Neuron (in vitro differentiated cells): ENCODE measurements around the gene ERLEC1.
"Not testable (repeated sequence)": the region's sequence is repeated elsewhere in the genome, so short reads cannot be mapped to it uniquely, and the experiment has no call there.

Source experiments
- H2AFZ ChIP-seq: one replicate; pipeline ENCODE4 v1.6.1; 2013; ENCODE audit warnings: low read depth, mild to moderate bottlenecking, inconsistent platforms, low read length, moderate library complexity
- H3K27me3 ChIP-seq: one replicate; pipeline ENCODE4 v1.6.1; 2013; ENCODE audit warnings: low read length; ENCODE audit not compliant: insufficient read depth
- H3K36me3 ChIP-seq: one replicate; pipeline ENCODE4 v1.6.1; 2013; ENCODE audit warnings: low read length; ENCODE audit not compliant: insufficient read depth
- H3K4me1 ChIP-seq: one replicate; pipeline ENCODE4 v1.6.1; 2013; ENCODE audit warnings: low read length; ENCODE audit not compliant: insufficient read depth
- H3K4me3 ChIP-seq: 2 replicates; pipeline ENCODE4 v1.5.1; 2013; ENCODE audit warnings: mild to moderate bottlenecking, low read length, moderate library complexity
- H3K9me3 ChIP-seq: one replicate; pipeline ENCODE4 v1.6.1; 2013; ENCODE audit warnings: low read length

The ERLEC1 gene

GRCh38 chr2:53793261-53793660 is 6.4 kb downstream of the ERLEC1 start:
- Histone ChIP-seq H3K27me3 (no peaks in the 10 kb centered on the region), H3K4me3 (no peak overlapping the region), H3K36me3 (peaks cover 24% of the 10 kb centered on the region), H3K4me1 (peaks cover 1% of the 10 kb centered on the region), H3K9me3 (no peaks in the 10 kb centered on the region), H2AFZ (no peak overlapping the region)

- Histone ChIP-seq H3K36me3 (peaks cover 29% of the 10 kb centered on the region), H3K4me1 (no peaks in the 10 kb centered on the region), H2AFZ (no peak overlapping the region), H3K4me3 (no peak overlapping the region), H3K27me3 (no peaks in the 10 kb centered on the region), H3K9me3 (no peaks in the 10 kb centered on the region)
These were observed 7.0 kb downstream of the ERLEC1 start for GRCh38 chr2:53793821-53794220.

GRCh38 chr2:53801547-53801946 is 14.7 kb downstream of the ERLEC1 start:
- Histone ChIP-seq H3K4me3 (no peak overlapping the region), H3K4me1 (no peaks in the 10 kb centered on the region), H3K27me3 (no peaks in the 10 kb centered on the region), H2AFZ (no peak overlapping the region), H3K9me3 (no peaks in the 10 kb centered on the region), H3K36me3 (peaks cover 48% of the 10 kb centered on the region)

GRCh38 chr2:53802617-53803151 is 15.8 kb downstream of the ERLEC1 start:
- peaks cover 48% of the 10 kb centered on the region for H3K36me3 ChIP-seq
- H3K4me1 ChIP-seq, result no peaks in the 10 kb centered on the region
- no peak overlapping the region for H3K4me3 ChIP-seq
- no peak overlapping the region for H2AFZ ChIP-seq
- no peaks in the 10 kb centered on the region for H3K27me3 ChIP-seq
- no peaks in the 10 kb centered on the region for H3K9me3 ChIP-seq

GRCh38 chr2:53811601-53812000 is 24.8 kb downstream of the ERLEC1 start:
- no peak overlapping the region for H2AFZ ChIP-seq
- no peaks in the 10 kb centered on the region for H3K9me3 ChIP-seq
- no peak overlapping the region for H3K4me3 ChIP-seq
- peaks cover 63% of the 10 kb centered on the region for H3K36me3 ChIP-seq
- no peaks in the 10 kb centered on the region for H3K27me3 ChIP-seq
- H3K4me1 ChIP-seq, result no peaks in the 10 kb centered on the region

- peaks cover 65% of the 10 kb centered on the region for H3K36me3 ChIP-seq
- H3K27me3 ChIP-seq, result no peaks in the 10 kb centered on the region
- H2AFZ ChIP-seq, result no peak overlapping the region
- no peaks in the 10 kb centered on the region for H3K4me1 ChIP-seq
- H3K4me3 ChIP-seq, result no peak overlapping the region
- H3K9me3 ChIP-seq, result no peaks in the 10 kb centered on the region
These were observed 26.3 kb downstream of the ERLEC1 start for GRCh38 chr2:53813151-53813550.

- Histone ChIP-seq H3K9me3 (no peaks in the 10 kb centered on the region), H3K4me1 (no peaks in the 10 kb centered on the region), H2AFZ (no peak overlapping the region), H3K4me3 (no peak overlapping the region), H3K36me3 (peaks cover 35% of the 10 kb centered on the region), H3K27me3 (no peaks in the 10 kb centered on the region)
These were observed 32.1 kb downstream of the ERLEC1 start for GRCh38 chr2:53818854-53819435.

- no peak overlapping the region for H3K4me3 ChIP-seq
- peaks cover 31% of the 10 kb centered on the region for H3K36me3 ChIP-seq
- no peaks in the 10 kb centered on the region for H3K27me3 ChIP-seq
- no peak overlapping the region for H2AFZ ChIP-seq
- no peaks in the 10 kb centered on the region for H3K9me3 ChIP-seq
- no peaks in the 10 kb centered on the region for H3K4me1 ChIP-seq
These were observed 32.8 kb downstream of the ERLEC1 start for GRCh38 chr2:53819634-53820033.

- no peak overlapping the region for H3K4me3 ChIP-seq
- no peaks in the 10 kb centered on the region for H3K4me1 ChIP-seq
- no peak overlapping the region for H2AFZ ChIP-seq
- H3K9me3 ChIP-seq, result no peaks in the 10 kb centered on the region
- no peaks in the 10 kb centered on the region for H3K27me3 ChIP-seq
- H3K36me3 ChIP-seq, result peaks cover 29% of the 10 kb centered on the region
These were observed 33.2 kb downstream of the ERLEC1 start for GRCh38 chr2:53820048-53820447.

GRCh38 chr2:53820711-53821110 is 33.9 kb downstream of the ERLEC1 start:
- Histone ChIP-seq H3K36me3 (peaks cover 22% of the 10 kb centered on the region), H3K4me1 (no peaks in the 10 kb centered on the region), H3K9me3 (no peaks in the 10 kb centered on the region), H2AFZ (no peak overlapping the region), H3K4me3 (no peak overlapping the region), H3K27me3 (no peaks in the 10 kb centered on the region)

GRCh38 chr2:53821810-53822209 is 35.0 kb downstream of the ERLEC1 start:
- Histone ChIP-seq H2AFZ (no peak overlapping the region), H3K9me3 (no peaks in the 10 kb centered on the region), H3K4me3 (no peak overlapping the region), H3K36me3 (peaks cover 13% of the 10 kb centered on the region), H3K4me1 (peaks cover 11% of the 10 kb centered on the region), H3K27me3 (no peaks in the 10 kb centered on the region)

GRCh38 chr2:53823639-53824038 is 36.8 kb downstream of the ERLEC1 start:
- not testable (repeated sequence) for H3K27me3 ChIP-seq, H3K4me3 ChIP-seq, H3K9me3 ChIP-seq, H3K36me3 ChIP-seq, H2AFZ ChIP-seq
- H3K4me1 ChIP-seq, result peaks cover 24% of the 10 kb centered on the region

- H3K4me3 ChIP-seq, result no peak overlapping the region
- H3K4me1 ChIP-seq, result peaks cover 24% of the 10 kb centered on the region
- no peak overlapping the region for H2AFZ ChIP-seq
These were observed 39.2 kb downstream of the ERLEC1 start for GRCh38 chr2:53826030-53826410.

More at GRCh38 chr2:53826030-53826410, 39.2 kb downstream of the ERLEC1 start:
- no peaks in the 10 kb centered on the region for H3K9me3 ChIP-seq
- H3K27me3 ChIP-seq, result no peaks in the 10 kb centered on the region
- no peaks in the 10 kb centered on the region for H3K36me3 ChIP-seq
